HCT116 (cell line): ENCODE measurements around the gene SCAF4. TPM values are rescaled to one million over a fixed set of nuclear protein-coding genes. Genes with fewer than 3 reads are reported as not detected.
"Not testable (repeated sequence)": the region's sequence is repeated elsewhere in the genome, so short reads cannot be mapped to it uniquely, and the experiment has no call there.

Experiments used
- ATAC-seq: fragments of 200-7000 bp; cut with Tn5 transposase; 2 replicates; pipeline ENCODE4 v1.9.1; 2020; ENCODE audit warnings: mild to moderate bottlenecking, moderate library complexity
- BruUV-seq: library from RNA; stranded (reverse); fragments of 400-500 nt; replicated peaks from 2 replicates; lab custom pipeline; 2021; lab: Mats Ljungman, UMichigan
- CTCF ChIA-PET: fragments of 300-600 bp; sonication (Branson Sonifier 250); formaldehyde crosslinking; loops from one replicate; lab custom pipeline; 2021; ENCODE audit warnings: antibody characterized with exemption; lab: Charles Lee
- POLR2A ChIA-PET: fragments of 300-600, 350-600 bp; sonication (Branson Sonifier 250); formaldehyde crosslinking; loops from one replicate; lab custom pipeline; 2021; ENCODE audit warnings: antibody characterized with exemption; lab: Charles Lee
- RAD21 ChIA-PET, 2 experiments: fragments of 300-600 bp; sonication (Branson Sonifier 250); formaldehyde crosslinking; loops; one replicate each; lab custom pipeline; 2023; ENCODE audit warnings: low total read pairs in 2 of 2; ENCODE audit not compliant: uncharacterized antibody in 2 of 2, unreplicated experiment in 2 of 2, low non-redundant PET in 1 of 2; lab: Charles Lee
- DNase-seq: peaks from one replicate; pipeline ENCODE4 v3.0.0-alpha.2; 2010; ENCODE audit warnings: low read depth, low spot score
- H2AFZ ChIP-seq: fragments of 200-600 bp; shearing (Covaris generic), sonication (generic); 2 replicates; pipeline ENCODE4 v1.6.1; 2017; ENCODE audit warnings: low read depth, mixed run types, mixed read lengths, antibody characterized with exemption, low read length; ENCODE audit not compliant: poor library complexity, severe bottlenecking
- H3K27ac ChIP-seq: 2 replicates; pipeline ENCODE4 v1.5.1; 2012; ENCODE audit warnings: low read depth, low read length
- H3K27me3 ChIP-seq: fragments of 200-600 bp; sonication (generic); 2 replicates; pipeline ENCODE4 v1.6.1; 2016; ENCODE audit warnings: mixed run types, low read length, mixed read lengths; ENCODE audit not compliant: insufficient read depth
- H3K36me3 ChIP-seq, 2 experiments: fragments of 200-500 bp in 1 of 2; fragments of 200-600 bp in 1 of 2; sonication (Bioruptor generic) in 1 of 2; sonication (generic) in 1 of 2; 2 replicates each; pipeline versions ENCODE4 v1.5.1 to v1.6.1; 2014 to 2016; ENCODE audit warnings: low read length in 2 of 2, inconsistent platforms in 1 of 2, mixed read lengths in 1 of 2, mixed run types in 1 of 2; ENCODE audit not compliant: insufficient read depth in 2 of 2, control insufficient read depth in 1 of 2
- H3K4me1 ChIP-seq, 2 experiments: fragments of 200-600 bp in 1 of 2; sonication (generic) in 1 of 2; 2 replicates each; pipeline versions ENCODE4 v1.5.1 to v1.6.1; 2012 to 2017; ENCODE audit warnings: low read length in 2 of 2, inconsistent platforms in 1 of 2, mild to moderate bottlenecking in 1 of 2, mixed read lengths in 1 of 2, mixed run types in 1 of 2, moderate library complexity in 1 of 2; ENCODE audit not compliant: insufficient read depth in 2 of 2, control insufficient read depth in 1 of 2
- H3K4me2 ChIP-seq: fragments of 200-600 bp; sonication (generic); 2 replicates; pipeline ENCODE4 v1.6.1; 2017; ENCODE audit warnings: mixed run types, low read length, mixed read lengths
- H3K4me3 ChIP-seq, 2 experiments: fragments of 200-600 bp in 1 of 2; sonication (generic) in 1 of 2; replicated peaks in 1 of 2; 2 replicates each; pipeline ENCODE4 v1.5.1; 2011 to 2016; ENCODE audit warnings: low read length in 2 of 2, control low read depth in 1 of 2, low read depth in 1 of 2, mild to moderate bottlenecking in 1 of 2, mixed read lengths in 1 of 2, mixed run types in 1 of 2
- H3K79me2 ChIP-seq: fragments of 200-600 bp; sonication (generic); 2 replicates; pipeline ENCODE4 v1.6.1; 2017; ENCODE audit warnings: mild to moderate bottlenecking, mixed run types, low read length, moderate library complexity, mixed read lengths; ENCODE audit not compliant: insufficient read depth
- H3K9ac ChIP-seq: fragments of 200-600 bp; sonication (generic); 2 replicates; pipeline ENCODE4 v1.6.1; 2016; ENCODE audit warnings: low read length, mixed read lengths
- H3K9me2 ChIP-seq: fragments of 200-600 bp; sonication (generic), shearing (Covaris generic); 2 replicates; pipeline ENCODE4 v1.6.1; 2017; ENCODE audit warnings: mixed run types, mild to moderate bottlenecking, moderate library complexity; ENCODE audit not compliant: insufficient read depth
- H3K9me3 ChIP-seq, 2 experiments: fragments of 200-500 bp in 1 of 2; fragments of 200-600 bp in 1 of 2; sonication (Bioruptor generic) in 1 of 2; sonication (generic) in 1 of 2; 2 replicates each; pipeline ENCODE4 v1.6.1; 2014 to 2017; ENCODE audit warnings: low read length in 2 of 2, mixed read lengths in 2 of 2, inconsistent platforms in 1 of 2, low read depth in 1 of 2, mild to moderate bottlenecking in 1 of 2, mixed run types in 1 of 2, moderate library complexity in 1 of 2; ENCODE audit not compliant: control insufficient read depth in 1 of 2, insufficient read depth in 1 of 2
- H4K20me1 ChIP-seq: fragments of 200-600 bp; sonication (generic), shearing (Covaris generic); 2 replicates; pipeline ENCODE4 v1.6.1; 2017; ENCODE audit warnings: mixed run types, mild to moderate bottlenecking, moderate library complexity; ENCODE audit not compliant: insufficient read depth
- ATF3 ChIP-seq: IDR thresholded peaks from 2 replicates; pipeline ENCODE4 v1.6.1; 2012
- CBX3 ChIP-seq: IDR thresholded peaks from 2 replicates; pipeline ENCODE4 v1.6.1; 2012; ENCODE audit warnings: low read depth
- CTCF ChIP-seq, 3 experiments: fragments of 200-600 bp in 1 of 3; sonication (generic) in 1 of 3; IDR thresholded peaks in 2 of 3; conservative IDR thresholded peaks in 1 of 3; 2 replicates each; pipeline ENCODE4 v1.5.1; 2012 to 2017; ENCODE audit warnings: low read depth in 2 of 3, low read length in 2 of 3, antibody characterized with exemption in 1 of 3, borderline replicate concordance in 1 of 3, control low read depth in 1 of 3, mild to moderate bottlenecking in 1 of 3, mixed read lengths in 1 of 3, mixed run types in 1 of 3, moderate library complexity in 1 of 3; ENCODE audit not compliant: insufficient read depth in 1 of 3
- ELF1 ChIP-seq: IDR thresholded peaks from 2 replicates; pipeline ENCODE4 v1.6.1; 2012; ENCODE audit warnings: low read depth, borderline replicate concordance
- EZH2phosphoT487 ChIP-seq: fragments of 200-600 bp; IDR thresholded peaks from 2 replicates; pipeline ENCODE4 v1.6.1; 2018; ENCODE audit warnings: antibody characterized with exemption, borderline replicate concordance
- FOSL1 ChIP-seq: IDR thresholded peaks from 2 replicates; pipeline ENCODE4 v1.6.1; 2012; ENCODE audit warnings: low read depth
- MAX ChIP-seq: IDR thresholded peaks from 2 replicates; pipeline ENCODE4 v1.6.1; 2012
- POLR2A ChIP-seq: IDR thresholded peaks from 2 replicates; pipeline ENCODE4 v1.7.0; 2011; ENCODE audit warnings: borderline replicate concordance; ENCODE audit not compliant: insufficient read depth, insufficient read length; ENCODE audit errors: extremely low read depth
- RAD21 ChIP-seq: IDR thresholded peaks from 2 replicates; pipeline ENCODE4 v1.6.1; 2012; ENCODE audit warnings: low read depth, mild to moderate bottlenecking
- REST ChIP-seq: IDR thresholded peaks from 2 replicates; pipeline ENCODE4 v1.6.1; 2012; ENCODE audit warnings: low read depth
- SP1 ChIP-seq: IDR thresholded peaks from 2 replicates; pipeline ENCODE4 v1.6.1; 2012; ENCODE audit warnings: low read depth
- SRF ChIP-seq: IDR thresholded peaks from 2 replicates; pipeline ENCODE4 v1.6.1; 2012; ENCODE audit warnings: low read depth
- TCF7L2 ChIP-seq: IDR thresholded peaks from 2 replicates; pipeline ENCODE4 v1.7.0; 2011; ENCODE audit warnings: borderline replicate concordance, inconsistent platforms; ENCODE audit not compliant: insufficient read depth, insufficient read length; ENCODE audit errors: extremely low read depth
- YY1 ChIP-seq: IDR thresholded peaks from 2 replicates; pipeline ENCODE4 v1.6.1; 2011; ENCODE audit warnings: low read length, low read depth, moderate library complexity, mild to moderate bottlenecking; ENCODE audit not compliant: insufficient replicate concordance; ENCODE audit errors: extremely low read depth
- ZFX ChIP-seq: fragments of 450-650 bp; IDR thresholded peaks from 2 replicates; pipeline ENCODE4 v1.6.1; 2017
- intact Hi-C: fragments of 100-400 bp; cut with micrococcal nuclease; formaldehyde crosslinking; loops from 2 replicates; pipeline ENCODE4 v1.10.0; 2022
- total RNA-seq: library from RNA; stranded (reverse); gene quantifications from one replicate; pipeline ENCODE4 v1.2.1, GENCODE V29; 2021; ENCODE audit not compliant: unreplicated experiment

Gene SCAF4
- total RNA-seq, 1 experiment from 2014 or later = 31.1 TPM

GRCh38 chr21:31766899-31767298 lies 35.0 kb upstream of the SCAF4 start:
- H3K9me2 ChIP-seq = no peaks in the 10 kb centered on the region
- no peak for TF ChIP-seq TCF7L2
- TF ChIP-seq MAX = no peak
- TF ChIP-seq RAD21 = no peak
- no peak for TF ChIP-seq ATF3
- TF ChIP-seq YY1 = no peak
- TF ChIP-seq CTCF (IDR thresholded peaks at IDR 0.05 in 2 of 3, conservative IDR thresholded peaks at IDR 0.05 in 1 of 3; ENCODE audit: borderline replicate concordance in 1 of 3, insufficient read depth in 1 of 3, low read depth in 2 of 3, low read length in 2 of 3) = no peak
- TF ChIP-seq ZFX = no peak
- TF ChIP-seq POLR2A = no peak
- TF ChIP-seq REST = no peak
- no peak for TF ChIP-seq SRF
- TF ChIP-seq SP1 = no peak
- TF ChIP-seq FOSL1 = no peak
- TF ChIP-seq ELF1 = no peak
- TF ChIP-seq EZH2phosphoT487 = no peak
- no peak for TF ChIP-seq CBX3
- TF ChIP-seq, all 23 proteins: peak for 0
- no peak overlapping the region for H2AFZ ChIP-seq
- ChIA-PET RAD21 (no interaction called here), POLR2A (no interaction called here), CTCF (no interaction called here)
- H3K4me3 ChIP-seq = no peak overlapping the region
- intact Hi-C loops = no loop called here
- H3K79me2 ChIP-seq = no peaks in the 10 kb centered on the region
- H3K27me3 ChIP-seq = no peaks in the 10 kb centered on the region
- H3K4me2 ChIP-seq = no peak overlapping the region
- no peak overlapping the region for H3K27ac ChIP-seq
- no peaks in the 10 kb centered on the region for H4K20me1 ChIP-seq
- H3K36me3 ChIP-seq = no peaks in the 10 kb centered on the region
- no peaks in the 10 kb centered on the region for H3K9me3 ChIP-seq
- no peak overlapping the region for H3K9ac ChIP-seq
- no TSS peak for BruUV-seq
- no peak for DNase-seq
- no peaks in the 10 kb centered on the region for H3K4me1 ChIP-seq
- no peak for ATAC-seq

- intact Hi-C loops, BruUV-seq, H3K9ac ChIP-seq, H3K9me2 ChIP-seq, H3K79me2 ChIP-seq, H3K4me2 ChIP-seq, H3K4me3 ChIP-seq, H3K4me1 ChIP-seq, H3K36me3 ChIP-seq, CTCF ChIA-PET, H2AFZ ChIP-seq, DNase-seq, POLR2A ChIA-PET, H3K27ac ChIP-seq, RAD21 ChIA-PET, ATAC-seq, H3K9me3 ChIP-seq, H3K27me3 ChIP-seq, H4K20me1 ChIP-seq: not testable (repeated sequence)
These were observed 33.9 kb upstream of the SCAF4 start for GRCh38 chr21:31765850-31766249.
